Trophoblast cell (in vitro differentiated cells and primary cell): Measurements from ENCODE around the gene KCNT2.

Source experiments
- DNase-seq, 2 donors: peaks; one replicate each; pipeline ENCODE4 v3.0.0-alpha.2; 2016
- H2AFZ ChIP-seq: 2 replicates; pipeline ENCODE4 v1.6.1; 2013; ENCODE audit warnings: low read length, moderate library complexity, mild to moderate bottlenecking; ENCODE audit not compliant: insufficient read depth, poor library complexity
- H2AK5ac ChIP-seq: 2 replicates; pipeline ENCODE4 v1.6.1; 2013; ENCODE audit warnings: mild to moderate bottlenecking, low read length
- H2BK120ac ChIP-seq: 2 replicates; pipeline ENCODE4 v1.6.1; 2013; ENCODE audit warnings: low read length, mild to moderate bottlenecking, moderate library complexity; ENCODE audit not compliant: insufficient read depth, poor library complexity
- H2BK12ac ChIP-seq: 2 replicates; pipeline ENCODE4 v1.6.1; 2013; ENCODE audit warnings: mild to moderate bottlenecking, low read length, moderate library complexity
- H2BK5ac ChIP-seq: 2 replicates; pipeline ENCODE4 v1.6.1; 2013; ENCODE audit warnings: low read length, low read depth, moderate library complexity, mild to moderate bottlenecking; ENCODE audit not compliant: poor library complexity
- H3K14ac ChIP-seq: 2 replicates; pipeline ENCODE4 v1.6.1; 2013; ENCODE audit warnings: mild to moderate bottlenecking, low read length
- H3K18ac ChIP-seq: 2 replicates; pipeline ENCODE4 v1.6.1; 2013; ENCODE audit warnings: mild to moderate bottlenecking, low read length
- H3K23ac ChIP-seq: 2 replicates; pipeline ENCODE4 v1.6.1; 2013; ENCODE audit warnings: low read length
- H3K27ac ChIP-seq: 2 replicates; pipeline ENCODE4 v1.5.1; 2013; ENCODE audit warnings: low read depth, mild to moderate bottlenecking, inconsistent platforms, low read length, moderate library complexity
- H3K27me3 ChIP-seq: 2 replicates; pipeline ENCODE4 v1.6.1; 2013; ENCODE audit warnings: inconsistent platforms, mild to moderate bottlenecking, low read length, moderate library complexity; ENCODE audit not compliant: insufficient read depth
- H3K36me3 ChIP-seq, 2 experiments: 1 replicate in 1 of 2; 2 replicates in 1 of 2; pipeline ENCODE4 v1.6.1; 2013; ENCODE audit warnings: low read length in 2 of 2, mild to moderate bottlenecking in 2 of 2, moderate library complexity in 1 of 2; ENCODE audit not compliant: insufficient read depth in 2 of 2, control insufficient read depth in 1 of 2
- H3K4ac ChIP-seq: 2 replicates; pipeline ENCODE4 v1.6.1; 2013; ENCODE audit warnings: low read depth, mild to moderate bottlenecking, low read length, moderate library complexity
- H3K4me1 ChIP-seq, 2 experiments: 1 replicate in 1 of 2; 2 replicates in 1 of 2; pipeline ENCODE4 v1.6.1; 2013; ENCODE audit warnings: low read length in 2 of 2, mild to moderate bottlenecking in 2 of 2, moderate library complexity in 1 of 2; ENCODE audit not compliant: insufficient read depth in 2 of 2, control insufficient read depth in 1 of 2
- H3K4me2 ChIP-seq: 2 replicates; pipeline ENCODE4 v1.6.1; 2013; ENCODE audit warnings: inconsistent platforms, mild to moderate bottlenecking, low read length, moderate library complexity
- H3K4me3 ChIP-seq: 2 replicates; pipeline ENCODE4 v1.5.1; 2013; ENCODE audit warnings: mild to moderate bottlenecking, low read depth, low read length, inconsistent platforms
- H3K79me1 ChIP-seq: one replicate; pipeline ENCODE4 v1.6.1; 2013; ENCODE audit warnings: low read length
- H3K79me2 ChIP-seq: 2 replicates; pipeline ENCODE4 v1.6.1; 2013; ENCODE audit warnings: low read length, mild to moderate bottlenecking; ENCODE audit not compliant: control insufficient read depth, insufficient read depth, poor library complexity
- H3K9ac ChIP-seq: 2 replicates; pipeline ENCODE4 v1.6.1; 2013; ENCODE audit warnings: mild to moderate bottlenecking, low read length
- H3K9me3 ChIP-seq: 2 replicates; pipeline ENCODE4 v1.6.1; 2013; ENCODE audit warnings: low read depth, mild to moderate bottlenecking, control low read depth, inconsistent platforms, low read length; ENCODE audit not compliant: insufficient read depth
- H4K12ac ChIP-seq: 2 replicates; pipeline ENCODE4 v1.6.1; 2013; ENCODE audit warnings: low read depth, mild to moderate bottlenecking, low read length, moderate library complexity
- H4K8ac ChIP-seq: 2 replicates; pipeline ENCODE4 v1.6.1; 2013; ENCODE audit warnings: low read depth, mild to moderate bottlenecking, low read length, moderate library complexity
- H4K91ac ChIP-seq: one replicate; pipeline ENCODE4 v1.6.1; 2013; ENCODE audit warnings: low read depth, mild to moderate bottlenecking, low read length, moderate library complexity
- WGBS: extraction: QIAGEN DNeasy Blood & Tissue Kit; methylation state at CpG from one replicate; pipeline ENCODE4 v1.1.7; 2013; ENCODE audit warnings: missing lambda C conversion rate; ENCODE audit not compliant: insufficient read length, insufficient coverage; ENCODE audit errors: extremely low coverage; 5-methylcytosine and 5-hydroxymethylcytosine counted together

KCNT2 gene

DNA sequence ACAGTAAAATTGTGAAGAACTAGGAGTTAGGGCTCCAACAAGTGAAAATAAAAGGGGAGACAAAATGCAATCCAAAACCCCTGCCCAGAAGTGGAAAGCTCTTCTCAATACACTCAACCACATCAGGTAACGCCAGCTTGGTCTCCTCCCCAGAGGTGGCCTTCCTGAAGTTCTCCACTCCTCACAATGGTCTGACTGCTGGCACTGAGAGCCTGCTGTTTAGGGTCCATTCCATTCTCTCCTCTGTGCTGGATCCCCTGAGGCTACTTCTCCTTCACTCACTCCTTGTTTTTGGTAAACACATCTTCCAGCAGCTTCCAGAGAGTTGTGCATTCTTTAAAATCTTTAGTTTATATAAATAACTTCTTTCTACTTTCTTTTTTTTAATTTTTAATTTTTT, 189.5 kb downstream of the KCNT2 start:
- Histone ChIP-seq H4K91ac (no peak overlapping the region), H3K79me2 (no peaks in the 10 kb centered on the region), H3K79me1 (no peaks in the 10 kb centered on the region), H3K14ac (no peak overlapping the region), H3K9ac (no peak overlapping the region), H3K4me3 (no peak overlapping the region), H3K27ac (no peak overlapping the region), H3K4me1 (no peaks in the 10 kb centered on the region), H3K4ac (no peak overlapping the region), H3K4me2 (no peak overlapping the region), H3K9me3 (no peaks in the 10 kb centered on the region), H2BK120ac (no peak overlapping the region), H4K12ac (no peak overlapping the region), H2BK5ac (no peak overlapping the region), H3K27me3 (no peaks in the 10 kb centered on the region), H3K23ac (no peak overlapping the region), H3K36me3 (no peaks in the 10 kb centered on the region), H4K8ac (no peak overlapping the region), H2AK5ac (no peak overlapping the region), H2AFZ (no peak overlapping the region), H2BK12ac (no peak overlapping the region), H3K18ac (no peak overlapping the region)
- DNase-seq = no peak
- WGBS = no CpG with 5 or more reads among the region's 1 CpG

DNA sequence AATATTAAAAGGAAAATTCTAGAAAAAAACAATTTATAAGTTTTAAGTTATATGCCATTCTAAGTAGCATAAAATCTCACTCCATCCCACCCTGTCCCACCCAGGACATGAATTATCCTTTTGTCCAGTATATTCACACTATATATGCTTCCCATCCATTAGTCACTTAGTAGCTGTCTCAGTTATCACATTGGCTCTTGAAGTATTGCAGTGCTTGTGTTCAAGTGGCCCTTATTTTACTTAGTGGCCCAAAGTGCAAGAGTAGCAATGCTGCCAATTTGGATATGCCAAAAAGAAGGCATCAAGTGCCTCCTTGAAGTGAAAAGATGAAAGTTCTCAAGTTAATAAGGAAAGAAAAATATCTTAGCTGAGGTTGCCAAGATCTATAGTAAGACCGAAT, 192.3 kb downstream of the KCNT2 start:
- WGBS = no CpG with 5 or more reads among the region's 1 CpG

GRCh38 chr1:196412326-196412725, 195.9 kb downstream of the KCNT2 start:
- H3K23ac ChIP-seq = no peak overlapping the region
- no peak overlapping the region for H2BK12ac ChIP-seq
- H3K4me2 ChIP-seq = no peak overlapping the region
- DNase-seq = no peak
- H3K27me3 ChIP-seq = no peaks in the 10 kb centered on the region
- no peak overlapping the region for H2BK120ac ChIP-seq
- H4K91ac ChIP-seq = no peak overlapping the region
- no peaks in the 10 kb centered on the region for H3K79me2 ChIP-seq
- no peak overlapping the region for H3K18ac ChIP-seq
- H3K9me3 ChIP-seq = no peaks in the 10 kb centered on the region
- H3K9ac ChIP-seq = no peak overlapping the region
- no peak overlapping the region for H3K27ac ChIP-seq
- no peak overlapping the region for H2BK5ac ChIP-seq
- no peak overlapping the region for H3K4me3 ChIP-seq
- H2AFZ ChIP-seq = no peak overlapping the region
- no peak overlapping the region for H3K14ac ChIP-seq
- WGBS = no CpG with 5 or more reads among the region's 2 CpGs
- H3K36me3 ChIP-seq = no peaks in the 10 kb centered on the region
- no peak overlapping the region for H2AK5ac ChIP-seq
- no peak overlapping the region for H4K8ac ChIP-seq
- no peak overlapping the region for H3K4ac ChIP-seq
- no peak overlapping the region for H4K12ac ChIP-seq
- H3K4me1 ChIP-seq = no peaks in the 10 kb centered on the region
- H3K79me1 ChIP-seq = no peaks in the 10 kb centered on the region

More for the DNA sequence above, 192.3 kb downstream of the KCNT2 start:
- no peaks in the 10 kb centered on the region for H3K9me3 ChIP-seq
- H2BK12ac ChIP-seq = no peak overlapping the region
- no peak overlapping the region for H4K91ac ChIP-seq
- no peaks in the 10 kb centered on the region for H3K36me3 ChIP-seq
- H3K4me2 ChIP-seq = no peak overlapping the region
- no peak overlapping the region for H2BK120ac ChIP-seq
- no peaks in the 10 kb centered on the region for H3K79me2 ChIP-seq
- H3K4me1 ChIP-seq = no peaks in the 10 kb centered on the region
- no peak overlapping the region for H3K4me3 ChIP-seq
- H2BK5ac ChIP-seq = no peak overlapping the region
- H3K18ac ChIP-seq = no peak overlapping the region
- H3K79me1 ChIP-seq = no peaks in the 10 kb centered on the region
- no peak overlapping the region for H3K4ac ChIP-seq
- H2AK5ac ChIP-seq = no peak overlapping the region
- H4K8ac ChIP-seq = no peak overlapping the region
- H4K12ac ChIP-seq = no peak overlapping the region
- H3K27me3 ChIP-seq = no peaks in the 10 kb centered on the region
- no peak overlapping the region for H3K9ac ChIP-seq
- no peak overlapping the region for H3K23ac ChIP-seq
- H3K14ac ChIP-seq = no peak overlapping the region
- no peak overlapping the region for H2AFZ ChIP-seq
- no peak for DNase-seq
- no peak overlapping the region for H3K27ac ChIP-seq

GRCh38 chr1:196410768-196411167, 197.5 kb downstream of the KCNT2 start:
- Histone ChIP-seq H3K79me1 (no peaks in the 10 kb centered on the region), H4K8ac (no peak overlapping the region), H3K27ac (no peak overlapping the region), H3K9me3 (no peaks in the 10 kb centered on the region), H3K4me3 (no peak overlapping the region), H3K4me1 (no peaks in the 10 kb centered on the region), H4K91ac (no peak overlapping the region), H2BK12ac (no peak overlapping the region), H3K27me3 (no peaks in the 10 kb centered on the region), H3K4me2 (no peak overlapping the region), H3K36me3 (no peaks in the 10 kb centered on the region), H2AK5ac (no peak overlapping the region), H3K9ac (no peak overlapping the region), H3K18ac (no peak overlapping the region), H3K79me2 (no peaks in the 10 kb centered on the region), H2AFZ (no peak overlapping the region), H4K12ac (no peak overlapping the region), H2BK5ac (no peak overlapping the region), H2BK120ac (no peak overlapping the region), H3K23ac (no peak overlapping the region), H3K4ac (no peak overlapping the region), H3K14ac (no peak overlapping the region)
- no peak for DNase-seq
